ENCODE results near the gene DDX20. TPM values are rescaled to one million over a fixed set of nuclear protein-coding genes. Genes with fewer than 3 reads are reported as not detected.

The DDX20 gene
- total and polyA plus RNA-seq, 3 donors from 2014 or later = 86.3 to 168 (median 148) TPM

- TF ChIP-seq CTCF (IDR thresholded peaks at IDR 0.05) (no peak), POLR2A (IDR thresholded peaks at IDR 0.05) (no peak)
- H3K27me3 ChIP-seq = no peaks in the 10 kb centered on the region
- no peak for DNase-seq
- H3K4me3 ChIP-seq = no peak overlapping the region
- H3K27ac ChIP-seq = no peak overlapping the region
- WGBS, 2 donors = 71 to 86% methylated on average over 2 of the region's 2 CpGs
- intact Hi-C loops (cut with DNase I; ENCODE audit: low total_unique reads) = no loop called here
- H3K9me3 ChIP-seq = no peaks in the 10 kb centered on the region
- no peaks in the 10 kb centered on the region for H3K36me3 ChIP-seq (ENCODE audit: low read depth, missing control alignments)
- peaks cover 12% of the 10 kb centered on the region for H3K4me1 ChIP-seq
Observed at GRCh38 chr1:111746614-111746999, 9.1 kb upstream of the DDX20 start.

- Histone ChIP-seq H3K27ac (no peak overlapping the region), H3K27me3 (no peaks in the 10 kb centered on the region), H3K36me3 (ENCODE audit: low read depth, missing control alignments) (no peaks in the 10 kb centered on the region), H3K4me3 (no peak overlapping the region), H3K4me1 (peaks cover 12% of the 10 kb centered on the region), H3K9me3 (no peaks in the 10 kb centered on the region)
- peak; percentile 51 for DNase-seq
- TF ChIP-seq POLR2A (IDR thresholded peaks at IDR 0.05) (no peak), CTCF (IDR thresholded peaks at IDR 0.05) (peak in 2 of 3 experiments; percentile 33 to 41)
- 73% methylated on average over 3 of the region's 3 CpGs for WGBS, 2 donors
- intact Hi-C loops (cut with DNase I; ENCODE audit: low total_unique reads) = no loop called here
Observed at GRCh38 chr1:111747282-111747734, 8.4 kb upstream of the DDX20 start.

- no peak for DNase-seq
- no peaks in the 10 kb centered on the region for H3K27me3 ChIP-seq
- no peak overlapping the region for H3K27ac ChIP-seq
- no peaks in the 10 kb centered on the region for H3K36me3 ChIP-seq (ENCODE audit: low read depth, missing control alignments)
- H3K4me1 ChIP-seq = peaks cover 12% of the 10 kb centered on the region
- 60 to 85% methylated on average over 4 of the region's 4 CpGs for WGBS, 2 donors
- TF ChIP-seq CTCF (IDR thresholded peaks at IDR 0.05) (no peak), POLR2A (IDR thresholded peaks at IDR 0.05) (no peak)
- intact Hi-C loops (cut with DNase I; ENCODE audit: low total_unique reads) = no loop called here
- H3K4me3 ChIP-seq = no peak overlapping the region
- no peaks in the 10 kb centered on the region for H3K9me3 ChIP-seq
Observed at GRCh38 chr1:111747947-111748346, 7.8 kb upstream of the DDX20 start.

GRCh38 chr1:111749628-111750027 lies 6.1 kb upstream of the DDX20 start:
- Histone ChIP-seq H3K9me3 (no peaks in the 10 kb centered on the region), H3K36me3 (ENCODE audit: low read depth, missing control alignments) (no peaks in the 10 kb centered on the region), H3K4me1 (peaks cover 12% of the 10 kb centered on the region), H3K27me3 (no peaks in the 10 kb centered on the region), H3K27ac (no peak overlapping the region), H3K4me3 (no peak overlapping the region)
- no peak for TF ChIP-seq POLR2A (IDR thresholded peaks at IDR 0.05)
- TF ChIP-seq CTCF (IDR thresholded peaks at IDR 0.05) = no peak
- intact Hi-C loops (cut with DNase I; ENCODE audit: low total_unique reads) = loop anchor here (10.0 kb wide), 1 partner anchor 265 kb away; no protein-coding TSS in a partner anchor
- no peak for DNase-seq
- WGBS, 2 donors = 49 to 82% methylated on average over 3 of the region's 3 CpGs

DNA sequence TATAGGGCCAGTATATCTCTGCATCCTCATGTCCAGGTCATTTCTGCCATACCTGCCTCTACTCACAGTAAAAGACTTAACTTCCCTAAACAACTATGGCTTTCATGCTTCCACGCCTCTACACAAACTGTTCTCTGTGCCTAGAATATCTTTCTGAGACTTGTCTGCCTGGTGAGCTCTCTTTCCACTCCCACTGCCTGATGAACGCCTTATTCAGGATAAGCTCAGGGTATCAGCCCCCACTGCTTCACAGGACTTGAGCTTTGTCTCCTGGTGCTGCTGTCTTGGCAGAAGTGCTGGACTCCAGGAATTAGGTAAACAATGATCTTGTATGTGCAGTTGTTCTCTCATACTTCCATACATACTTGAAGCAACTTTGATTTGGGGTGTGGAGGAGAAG lies 4.8 kb upstream of the DDX20 start:
- peak; percentile 73 for DNase-seq
- intact Hi-C loops (cut with DNase I; ENCODE audit: low total_unique reads) = loop anchor here (10.0 kb wide), 1 partner anchor 266 kb away; no protein-coding TSS in a partner anchor
- H3K27me3 ChIP-seq = no peaks in the 10 kb centered on the region
- H3K36me3 ChIP-seq (ENCODE audit: low read depth, missing control alignments) = no peaks in the 10 kb centered on the region
- H3K27ac ChIP-seq = no peak overlapping the region
- H3K9me3 ChIP-seq = no peaks in the 10 kb centered on the region
- TF ChIP-seq CTCF (IDR thresholded peaks at IDR 0.05) (no peak), POLR2A (IDR thresholded peaks at IDR 0.05) (no peak)
- no peak overlapping the region for H3K4me3 ChIP-seq
- peaks cover 12% of the 10 kb centered on the region for H3K4me1 ChIP-seq
- WGBS, 2 donors = 72 to 85% methylated on average over 2 of the region's 2 CpGs
